NB4 (cell line): ENCODE results near the gene LAMB3.

Experiments
- CTCF ChIP-seq: IDR thresholded peaks from one replicate; pipeline ENCODE4 v1.5.1; 2012; ENCODE audit warnings: low read depth, low read length
- POLR2A ChIP-seq: IDR thresholded peaks from 2 replicates; pipeline ENCODE4 v1.6.1; 2011; ENCODE audit warnings: mild to moderate bottlenecking; ENCODE audit not compliant: insufficient read length; ENCODE audit errors: extremely low read depth
- TF ChIP-seq, protein P1 (sequence below): IDR thresholded peaks from 2 replicates; pipeline ENCODE4 v1.6.1; 2011; ENCODE audit warnings: low read depth, low read length

GRCh38 chr1:209667103-209667502 lies 14.9 kb upstream of the LAMB3 start:
- TF ChIP-seq CTCF (no peak), POLR2A (no peak)
- TF ChIP-seq, protein P1, sequence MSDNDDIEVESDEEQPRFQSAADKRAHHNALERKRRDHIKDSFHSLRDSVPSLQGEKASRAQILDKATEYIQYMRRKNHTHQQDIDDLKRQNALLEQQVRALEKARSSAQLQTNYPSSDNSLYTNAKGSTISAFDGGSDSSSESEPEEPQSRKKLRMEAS = no peak
